Suprapubic skin (tissue), 4 donors: Measurements from ENCODE around the gene CHKB. TPM values are rescaled to one million over a fixed set of nuclear protein-coding genes. Genes with fewer than 3 reads are reported as not detected.

Source experiments
- total RNA-seq, 4 donors: library from RNA; depleted of rRNA; stranded (reverse); fragments of >200 nt; gene quantifications; one replicate each; pipeline ENCODE4 v1.1.0, GENCODE V29; 2016

Gene CHKB
- total RNA-seq, 4 donors from 2014 or later = 43.0 to 86.5 (median 73.0) TPM

Other genes with a start within 250 kb of the CHKB start
- 10 to 100 TPM; 46.7 to 70.3 (median 64.6) TPM for gene PPP6R2, start 239.5 kb downstream of the CHKB start, total RNA-seq
- 100 to 1,000 TPM in 3 of 4 donors, 10 to 100 TPM in 1; 92.5 to 137 (median 115) TPM for gene SBF1, start 107.8 kb downstream of the CHKB start, total RNA-seq
- gene ADM2, start 101.3 kb downstream of the CHKB start, total RNA-seq = 1 to 10 TPM in 1 of 4 donors, under 1 TPM in 2, not detected in 1; 0.24 to 2.7 (median 0.30) TPM
- gene MIOX, start 96.0 kb downstream of the CHKB start, total RNA-seq = not detected
- 10 to 100 TPM; 28.9 to 65.6 (median 44.7) TPM for gene LMF2, start 75.1 kb downstream of the CHKB start, total RNA-seq
- gene NCAPH2, start 74.6 kb downstream of the CHKB start, total RNA-seq = 10 to 100 TPM; 39.6 to 51.9 (median 50.0) TPM
- gene SCO2, start 57.3 kb downstream of the CHKB start, total RNA-seq = 1 to 10 TPM in 3 of 4 donors, not detected in 1; 1.7 to 7.9 (median 4.7) TPM
- 10 to 100 TPM; 23.6 to 46.9 (median 30.8) TPM for gene TYMP, start 52.8 kb downstream of the CHKB start, total RNA-seq
- gene KLHDC7B, start 37.0 kb downstream of the CHKB start, total RNA-seq = under 1 TPM in 1 of 4 donors, not detected in 3; 0.26 TPM
- not detected for gene SYCE3, start 19.9 kb downstream of the CHKB start, total RNA-seq
- 10 to 100 TPM; 12.7 to 46.6 (median 19.2) TPM for gene CPT1B, start 4.4 kb downstream of the CHKB start, total RNA-seq
- gene MAPK8IP2, start 17.9 kb upstream of the CHKB start, total RNA-seq = 1 to 10 TPM; 2.6 to 4.4 (median 3.7) TPM
- 10 to 100 TPM; 37.0 to 51.3 (median 42.2) TPM for gene ARSA, start 45.3 kb upstream of the CHKB start, total RNA-seq
- 10 to 100 TPM in 2 of 4 donors, 1 to 10 TPM in 2; 2.9 to 15.9 (median 9.5) TPM for gene SHANK3, start 90.0 kb upstream of the CHKB start, total RNA-seq
- not detected for gene ACR, start 155.4 kb upstream of the CHKB start, total RNA-seq
- 10 to 100 TPM; 16.6 to 28.4 (median 24.8) TPM for gene RABL2B, start 200.8 kb upstream of the CHKB start, total RNA-seq